ENCODE data around the gene POLG. TPM values are rescaled to one million over a fixed set of nuclear protein-coding genes. Genes with fewer than 3 reads are reported as not detected.

Gene POLG
- total RNA-seq, 2 experiments from 2014 or later: 93.0 to 96.5 TPM

- Mint-ChIP-seq H3K4me1 (ENCODE audit: low read depth) (peaks cover 5% of the 10 kb centered on the region), H3K27me3 (ENCODE audit: low read depth) (peaks cover 63% of the 10 kb centered on the region), H3K27ac (no peak overlapping the region), H3K4me3 (no peak overlapping the region), H3K36me3 (ENCODE audit: low read depth) (no peaks in the 10 kb centered on the region), H3K9me3 (no peaks in the 10 kb centered on the region)
- intact Hi-C loops (cut with micrococcal nuclease): loop anchor here (2.0 kb wide), 1 partner anchor 16 kb away; no protein-coding TSS in a partner anchor
- DNase-seq: no peak
- CTCF ChIA-PET: interaction anchor here (1.1 to 6.0 kb wide), 2 partner anchors 18 to 42 kb away, joined by 5 to 47 read pairs; no protein-coding TSS in a partner anchor
Observed at GRCh38 chr15:89376388-89376787, 41.8 kb upstream of the POLG start.

- intact Hi-C loops (cut with micrococcal nuclease): loop anchor here (2.0 kb wide), 1 partner anchor 15 kb away; no protein-coding TSS in a partner anchor
- no peaks in the 10 kb centered on the region for H3K36me3 Mint-ChIP-seq (ENCODE audit: low read depth)
- DNase-seq: no peak
- no peaks in the 10 kb centered on the region for H3K9me3 Mint-ChIP-seq
- peaks cover 10% of the 10 kb centered on the region for H3K4me1 Mint-ChIP-seq (ENCODE audit: low read depth)
- CTCF ChIA-PET: interaction anchor here (1.1 to 6.0 kb wide), 2 partner anchors 17 to 32 kb away, joined by 3 to 47 read pairs; no protein-coding TSS in a partner anchor
- H3K4me3 Mint-ChIP-seq: no peak overlapping the region
- no peak overlapping the region for H3K27ac Mint-ChIP-seq
- H3K27me3 Mint-ChIP-seq (ENCODE audit: low read depth): peaks cover 66% of the 10 kb centered on the region
Observed at GRCh38 chr15:89375093-89376005, 40.7 kb upstream of the POLG start.

DNA sequence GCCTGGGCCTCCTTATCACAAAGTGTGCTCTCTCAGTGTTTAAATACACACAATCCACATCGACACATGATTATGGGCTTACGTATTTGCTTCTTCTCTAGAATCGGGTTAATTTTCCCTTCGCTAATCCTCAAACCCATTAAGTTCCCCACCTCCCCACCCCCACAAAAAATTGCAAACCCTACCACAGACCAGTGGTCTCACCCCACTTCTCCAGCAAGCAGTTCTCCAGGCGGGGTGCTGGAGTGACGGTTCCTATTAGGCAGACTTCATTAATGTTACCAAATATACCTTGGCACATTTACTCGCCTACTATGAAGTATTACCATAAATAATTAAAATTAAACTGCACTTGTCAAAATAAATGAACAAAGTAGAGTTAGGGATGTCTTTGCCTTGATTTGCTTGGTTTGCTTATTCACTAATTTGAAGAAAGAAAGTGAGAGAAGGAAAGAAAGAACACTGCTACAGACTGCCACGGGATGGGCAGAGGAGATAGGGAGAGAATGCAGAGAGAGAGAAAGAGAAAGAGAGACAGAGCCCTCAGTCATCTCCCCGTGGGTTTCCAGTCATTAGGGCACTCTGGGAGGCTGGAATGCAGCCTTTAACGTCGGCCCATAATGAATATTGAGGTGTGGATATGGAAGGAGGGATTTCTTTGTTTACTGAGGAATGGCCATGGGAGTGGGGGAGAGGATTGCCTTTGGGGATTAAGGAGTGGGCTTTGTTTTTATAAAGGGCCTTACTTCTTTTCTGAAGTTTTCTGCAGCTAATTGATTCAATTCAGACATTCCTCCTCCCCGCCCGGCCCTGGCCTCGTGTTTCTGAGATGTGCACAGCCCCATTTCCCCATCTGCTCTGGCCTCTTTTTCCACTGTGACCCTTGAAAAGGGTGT lies 39.7 kb upstream of the POLG start:
- intact Hi-C loops (cut with micrococcal nuclease): no loop called here
- CTCF ChIA-PET: interaction anchor here (1.1 to 6.0 kb wide), 2 partner anchors 16 to 33 kb away, joined by 3 to 47 read pairs; no protein-coding TSS in a partner anchor
- Mint-ChIP-seq H3K4me1 (ENCODE audit: low read depth) (peaks cover 12% of the 10 kb centered on the region), H3K4me3 (no peak overlapping the region), H3K27ac (no peak overlapping the region), H3K27me3 (ENCODE audit: low read depth) (peaks cover 67% of the 10 kb centered on the region), H3K9me3 (no peaks in the 10 kb centered on the region), H3K36me3 (ENCODE audit: low read depth) (no peaks in the 10 kb centered on the region)
- DNase-seq: no peak

- no peak for DNase-seq
- CTCF ChIA-PET: interaction anchor here (0.9 to 2.2 kb wide), 5 partner anchors 11 to 45 kb away, joined by 3 to 15 read pairs (median 4); no protein-coding TSS in a partner anchor
- Mint-ChIP-seq H3K36me3 (ENCODE audit: low read depth) (no peaks in the 10 kb centered on the region), H3K4me3 (no peak overlapping the region), H3K4me1 (ENCODE audit: low read depth) (peaks cover 15% of the 10 kb centered on the region), H3K9me3 (no peaks in the 10 kb centered on the region), H3K27ac (no peak overlapping the region), H3K27me3 (ENCODE audit: low read depth) (peaks cover 73% of the 10 kb centered on the region)
- intact Hi-C loops (cut with micrococcal nuclease): no loop called here
Observed at GRCh38 chr15:89372069-89372935, 37.7 kb upstream of the POLG start.

DNA sequence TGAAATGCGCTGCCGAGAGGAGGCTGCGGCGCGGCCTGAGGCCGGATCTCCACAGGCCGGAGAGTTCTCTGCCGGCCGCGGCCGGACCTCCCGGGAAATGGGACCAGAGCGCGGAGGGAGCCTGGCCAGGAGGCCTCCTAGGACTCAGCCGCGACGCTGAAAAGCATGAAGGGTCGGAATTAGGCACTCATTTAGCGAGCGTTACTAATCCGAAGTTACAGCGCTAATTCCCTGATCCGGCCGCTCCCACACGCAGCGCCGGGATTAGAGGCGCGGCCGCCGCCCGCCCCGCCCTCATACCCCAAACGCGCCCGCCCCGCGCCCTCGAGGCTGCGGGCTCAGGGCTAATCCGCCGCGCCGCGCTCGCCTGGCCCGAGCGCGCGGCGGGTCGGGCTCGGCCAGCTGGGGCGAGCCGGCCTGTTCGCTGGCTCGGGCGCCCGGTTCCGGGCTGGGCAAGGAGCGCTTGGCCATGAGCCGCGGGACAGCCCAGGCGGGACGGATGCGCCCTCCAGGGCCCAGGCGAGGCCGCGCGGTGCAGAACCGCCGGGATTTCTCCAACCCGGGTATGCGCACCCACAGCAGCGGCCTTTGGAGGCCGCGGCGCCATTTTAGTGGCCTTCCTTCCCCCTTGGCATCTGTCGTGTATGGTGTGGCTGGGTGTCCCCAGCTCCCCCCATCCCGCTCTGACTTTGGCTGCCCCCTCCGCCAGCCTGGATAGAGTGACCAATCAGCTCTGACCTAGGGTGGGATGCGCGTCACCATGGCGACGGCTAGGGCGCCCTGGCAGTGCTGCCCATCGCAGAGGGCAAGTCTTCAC lies 36.8 kb upstream of the POLG start:
- peaks cover 73% of the 10 kb centered on the region for H3K27me3 Mint-ChIP-seq (ENCODE audit: low read depth)

GRCh38 chr15:89370978-89371227 lies 36.3 kb upstream of the POLG start:
- peaks cover 23% of the 10 kb centered on the region for H3K4me1 Mint-ChIP-seq (ENCODE audit: low read depth)
- no peak overlapping the region for H3K27ac Mint-ChIP-seq
- H3K4me3 Mint-ChIP-seq: no peak overlapping the region
- CTCF ChIA-PET: interaction anchor here (1.3 to 4.7 kb wide), 2 partner anchors 13 to 46 kb away, joined by 3 to 31 read pairs; no protein-coding TSS in a partner anchor
- H3K9me3 Mint-ChIP-seq: no peaks in the 10 kb centered on the region
- intact Hi-C loops (cut with micrococcal nuclease): no loop called here
- H3K36me3 Mint-ChIP-seq (ENCODE audit: low read depth): no peaks in the 10 kb centered on the region
- no peak for DNase-seq
- peaks cover 74% of the 10 kb centered on the region for H3K27me3 Mint-ChIP-seq (ENCODE audit: low read depth)

More for the DNA sequence above, 36.8 kb upstream of the POLG start:
- CTCF ChIA-PET: interaction anchor here (1.2 to 2.2 kb wide), 3 partner anchors 13 to 46 kb away, joined by 3 to 15 read pairs (median 4); no protein-coding TSS in a partner anchor
- DNase-seq: no peak
- intact Hi-C loops (cut with micrococcal nuclease): no loop called here
- Mint-ChIP-seq H3K4me3 (no peak overlapping the region), H3K36me3 (ENCODE audit: low read depth) (no peaks in the 10 kb centered on the region), H3K9me3 (no peaks in the 10 kb centered on the region), H3K27ac (no peak overlapping the region), H3K4me1 (ENCODE audit: low read depth) (peaks cover 23% of the 10 kb centered on the region)

- intact Hi-C loops (cut with micrococcal nuclease): no loop called here
- Mint-ChIP-seq H3K27me3 (ENCODE audit: low read depth) (peaks cover 76% of the 10 kb centered on the region), H3K27ac (no peak overlapping the region), H3K4me3 (no peak overlapping the region), H3K36me3 (ENCODE audit: low read depth) (no peaks in the 10 kb centered on the region), H3K9me3 (no peaks in the 10 kb centered on the region), H3K4me1 (ENCODE audit: low read depth) (peaks cover 23% of the 10 kb centered on the region)
- CTCF ChIA-PET: interaction anchor here (1.3 to 4.7 kb wide), 2 partner anchors 12 to 47 kb away, joined by 3 to 31 read pairs; no protein-coding TSS in a partner anchor
- no peak for DNase-seq
Observed at GRCh38 chr15:89370120-89370977, 35.7 kb upstream of the POLG start.

DNA sequence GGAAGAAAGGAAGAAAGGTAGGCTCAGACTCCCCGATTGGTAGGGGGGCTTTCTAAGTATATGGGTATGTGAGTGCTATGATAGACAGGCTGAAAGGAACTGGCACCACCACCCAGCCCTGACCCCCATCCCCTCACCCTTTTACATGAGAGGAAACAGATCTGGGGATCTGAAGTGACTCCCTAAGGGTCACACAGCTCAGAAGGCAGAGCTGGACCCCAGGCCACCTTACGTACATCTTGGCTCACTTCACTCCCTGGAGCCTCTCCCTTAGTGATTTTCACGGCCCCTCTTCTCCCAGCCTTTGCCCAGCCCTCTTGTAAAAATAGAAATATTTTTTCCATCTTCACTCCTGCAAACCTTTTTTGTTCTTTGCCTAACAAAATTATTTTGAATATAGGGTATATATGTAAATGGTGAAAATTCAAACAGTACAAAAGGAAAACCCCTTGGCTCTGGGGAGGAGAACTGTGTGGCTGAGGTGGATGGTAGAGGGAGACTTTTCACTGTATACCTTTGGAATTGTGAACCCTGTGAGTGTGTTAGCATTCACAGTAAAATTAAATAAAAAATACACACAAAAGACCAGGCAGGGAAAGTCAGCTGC lies 34.8 kb upstream of the POLG start:
- intact Hi-C loops (cut with micrococcal nuclease): no loop called here
- Mint-ChIP-seq H3K9me3 (no peaks in the 10 kb centered on the region), H3K36me3 (ENCODE audit: low read depth) (no peaks in the 10 kb centered on the region), H3K27ac (no peak overlapping the region), H3K4me3 (no peak overlapping the region), H3K27me3 (ENCODE audit: low read depth) (peaks cover 76% of the 10 kb centered on the region), H3K4me1 (ENCODE audit: low read depth) (peaks cover 23% of the 10 kb centered on the region)
- no peak for DNase-seq
- CTCF ChIA-PET: interaction anchor here (1.5 to 4.7 kb wide), 2 partner anchors 12 to 40 kb away, joined by 4 to 31 read pairs; no protein-coding TSS in a partner anchor

DNA sequence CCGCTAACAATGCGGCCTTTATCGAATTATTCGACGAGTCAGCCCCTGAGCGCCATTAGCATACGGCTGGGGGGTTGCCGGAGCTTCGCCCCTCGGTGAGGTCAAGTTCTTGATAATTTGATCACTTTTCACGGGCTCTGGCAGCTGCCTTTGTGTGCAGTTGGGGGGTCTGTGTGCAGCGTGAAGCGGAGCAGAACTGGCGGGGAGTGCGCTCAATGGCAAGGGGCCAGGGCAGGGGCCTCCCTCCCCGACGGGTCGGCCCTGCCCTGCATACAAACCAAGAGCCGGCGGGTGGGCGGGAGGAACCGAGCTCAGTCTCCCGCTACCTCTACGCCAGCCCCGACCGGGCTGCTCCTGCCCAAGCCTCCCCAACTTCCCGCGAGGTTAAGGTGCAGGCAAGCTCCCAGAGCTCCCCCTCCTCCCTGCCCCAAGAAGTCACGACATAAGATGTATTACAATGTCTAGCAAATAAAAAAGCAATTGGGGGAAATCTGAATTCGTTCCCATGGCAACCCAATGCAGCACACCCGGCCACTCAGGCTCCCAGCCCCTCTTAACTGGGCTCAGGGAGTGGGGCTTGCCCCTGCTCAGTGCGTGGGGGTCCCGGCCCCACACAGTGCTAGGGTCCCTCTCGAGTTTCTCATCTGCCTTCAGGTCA lies 34.1 kb upstream of the POLG start:
- H3K4me3 Mint-ChIP-seq: no peak overlapping the region
- CTCF ChIA-PET: interaction anchor here (1.2 to 4.7 kb wide), 3 partner anchors 11 to 40 kb away, joined by 3 to 31 read pairs (median 4); no protein-coding TSS in a partner anchor

More for the DNA sequence above, 34.1 kb upstream of the POLG start:
- DNase-seq: no peak
- Mint-ChIP-seq H3K36me3 (ENCODE audit: low read depth) (no peaks in the 10 kb centered on the region), H3K4me1 (ENCODE audit: low read depth) (peaks cover 23% of the 10 kb centered on the region), H3K27me3 (ENCODE audit: low read depth) (peaks cover 77% of the 10 kb centered on the region), H3K9me3 (no peaks in the 10 kb centered on the region), H3K27ac (no peak overlapping the region)
- intact Hi-C loops (cut with micrococcal nuclease): no loop called here

Measured in activated naive CD4-positive, alpha-beta T cell treated with anti-CD3 and anti-CD28 coated beads for 36 hours (primary cell).